Left lung (tissue), 10 donors: ENCODE measurements around the gene CPM. TPM values are rescaled to one million over a fixed set of nuclear protein-coding genes. Genes with fewer than 3 reads are reported as not detected.

Experiments
- ATAC-seq: fragments of 200-7000 bp; cut with Tn5 transposase; one replicate; pipeline ENCODE4 v1.9.1; 2020; ENCODE audit warnings: moderate library complexity
- DNase-seq, 4 donors: peaks; one replicate each; pipeline ENCODE4 v3.0.0-alpha.2; 2013 to 2020
- H3K27ac ChIP-seq, 2 donors: fragments of 200-600 bp; sonication (generic) in 1 of 2; one replicate each; pipeline versions ENCODE4 v1.5.0 to v1.8.0; 2020 to 2021
- H3K27me3 ChIP-seq, 2 donors: fragments of 200-600 bp; sonication (generic) in 1 of 2; one replicate each; pipeline versions ENCODE4 v1.5.0 to v1.8.0; 2020 to 2021
- H3K36me3 ChIP-seq, 2 donors: fragments of 200-600 bp; sonication (generic) in 1 of 2; one replicate each; pipeline versions ENCODE4 v1.5.0 to v1.8.0; 2020 to 2021
- H3K4me1 ChIP-seq, 2 donors: fragments of 200-600 bp; one replicate each; pipeline ENCODE4 v1.8.0; 2021
- H3K4me3 ChIP-seq, 2 donors: fragments of 200-600 bp; sonication (generic) in 1 of 2; one replicate each; pipeline versions ENCODE4 v1.5.0 to v1.8.0; 2020 to 2021; ENCODE audit warnings: mild to moderate bottlenecking in 1 of 2
- H3K9me3 ChIP-seq, 2 donors: fragments of 200-600 bp; sonication (generic) in 1 of 2; one replicate each; pipeline versions ENCODE4 v1.5.0 to v1.8.0; 2020 to 2021
- CTCF ChIP-seq, 2 donors: fragments of 200-600 bp; sonication (generic) in 1 of 2; IDR thresholded peaks; one replicate each; pipeline versions ENCODE4 v1.5.0 to v1.8.0; 2021; ENCODE audit warnings: antibody characterized with exemption in 2 of 2
- intact Hi-C, 2 donors: fragments of 100-400 bp; cut with DNase I; formaldehyde crosslinking; loops; one replicate each; pipeline versions ENCODE4 v1.11.2 to v1.14.2; 2022
- polyA plus RNA-seq, 6 donors: library from polyadenylated mRNA; unstranded; fragments of 120-200 nt; gene quantifications; one replicate each; pipeline ENCODE4 v1.2.1, GENCODE V29; 2013; ENCODE audit not compliant: insufficient read length in 6 of 6
- total RNA-seq, 2 donors: library from RNA; stranded (reverse); fragmentation: NEBNext Ultra II Directional; extraction: Animal tissue kit (Norgen Biotek cat#: 25700); gene quantifications; one replicate each; pipeline ENCODE4 v1.2.1, GENCODE V29; 2021
- donor health status: DM: no; HTN: yes; CAD: no.
- donor health status: DM: no; HTN: no; CAD: no.

Gene CPM
- total and polyA plus RNA-seq, 8 donors: 180 to 708 (median 336) TPM

DNA sequence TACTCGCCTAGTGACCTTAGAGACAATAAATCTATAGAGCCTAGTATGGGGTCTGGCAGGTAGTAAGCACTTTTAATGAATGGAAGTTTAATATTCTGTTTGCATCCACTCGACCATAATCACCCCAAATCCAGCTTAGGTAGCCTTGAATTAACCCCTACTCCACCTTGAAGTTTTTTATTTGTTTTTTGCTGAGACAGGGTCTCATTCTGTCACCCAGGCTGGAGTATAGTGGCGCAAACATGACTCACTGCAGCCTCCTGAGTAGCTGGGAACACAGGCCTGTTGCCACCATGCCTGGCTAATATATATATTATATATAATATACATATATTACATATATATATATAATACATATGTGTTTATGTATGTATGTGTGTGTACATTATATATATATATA lies 86.2 kb downstream of the CPM start:
- intact Hi-C loops: no loop called here
- Histone ChIP-seq H3K27me3 (no peaks in the 10 kb centered on the region), H3K9me3 (no peaks in the 10 kb centered on the region), H3K27ac (no peak overlapping the region), H3K4me1 (peaks cover 0 to 4% of the 10 kb centered on the region in 2 donors), H3K36me3 (peaks cover 0 to 33% of the 10 kb centered on the region in 2 donors), H3K4me3 (no peak overlapping the region)
- TF ChIP-seq CTCF (IDR thresholded peaks at IDR 0.05): no peak
- DNase-seq (no peak), ATAC-seq (no peak)

- no peak for TF ChIP-seq CTCF (IDR thresholded peaks at IDR 0.05)
- intact Hi-C loops: no loop called here
- no peak for DNase-seq
- Histone ChIP-seq H3K27ac (no peak overlapping the region), H3K9me3 (no peaks in the 10 kb centered on the region), H3K36me3 (peaks cover 0 to 50% of the 10 kb centered on the region in 2 donors), H3K4me1 (peaks cover 0 to 4% of the 10 kb centered on the region in 2 donors), H3K27me3 (no peaks in the 10 kb centered on the region), H3K4me3 (no peak overlapping the region)
- ATAC-seq: peak; percentile 82
These were observed 87.9 kb downstream of the CPM start for GRCh38 chr12:68844788-68845695.

- peaks cover 0 to 58% of the 10 kb centered on the region in 2 donors for H3K36me3 ChIP-seq
- H3K27ac ChIP-seq: no peak overlapping the region
- no peak for TF ChIP-seq CTCF (IDR thresholded peaks at IDR 0.05)
These were observed 88.6 kb downstream of the CPM start for GRCh38 chr12:68844318-68844745.

DNA sequence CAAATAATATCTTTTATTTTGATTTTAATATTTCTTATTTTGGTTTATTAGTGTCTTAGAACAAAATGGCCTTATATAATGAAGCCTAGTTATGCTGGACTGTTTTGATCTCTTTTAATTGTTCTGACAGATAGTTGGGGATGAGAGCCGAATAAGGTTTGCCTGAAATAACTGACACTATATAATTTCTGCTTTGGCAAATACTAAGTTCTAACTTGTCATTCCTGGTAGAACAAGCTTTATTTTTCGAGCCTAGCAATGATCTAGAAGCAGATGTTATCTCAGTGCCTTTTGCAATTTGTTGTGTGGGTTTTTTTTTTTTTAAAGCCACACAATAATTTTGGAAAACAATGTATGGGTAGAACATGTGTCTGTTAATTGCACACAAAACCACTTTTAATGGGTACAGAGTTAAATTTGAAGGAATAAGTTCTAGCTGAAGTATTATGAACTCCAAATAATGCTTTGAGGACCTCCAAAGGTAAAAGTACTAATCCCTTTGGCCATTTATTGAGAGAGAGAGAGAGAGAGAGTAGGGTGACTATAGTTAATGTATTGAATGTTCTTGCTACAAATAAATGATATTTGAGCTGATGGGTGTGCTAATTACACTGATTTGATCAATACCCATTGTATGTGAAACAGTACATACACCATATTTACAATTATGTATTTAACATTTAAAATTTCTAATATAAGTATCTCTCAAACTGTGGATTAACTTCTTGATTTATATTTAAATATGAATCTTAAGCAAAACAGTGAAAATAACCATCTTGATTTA lies 90.0 kb downstream of the CPM start:
- no peak overlapping the region for H3K27ac ChIP-seq
- no peak for TF ChIP-seq CTCF (IDR thresholded peaks at IDR 0.05)
- no peak for DNase-seq
- H3K4me3 ChIP-seq: no peak overlapping the region
- H3K27me3 ChIP-seq: no peaks in the 10 kb centered on the region
- H3K9me3 ChIP-seq: no peaks in the 10 kb centered on the region
- intact Hi-C loops: no loop called here
- peaks cover 0 to 71% of the 10 kb centered on the region in 2 donors for H3K36me3 ChIP-seq
- peaks cover 0 to 4% of the 10 kb centered on the region in 2 donors for H3K4me1 ChIP-seq
- no peak for ATAC-seq

More at GRCh38 chr12:68844318-68844745, 88.6 kb downstream of the CPM start:
- intact Hi-C loops: no loop called here
- ATAC-seq: peak; percentile 70
- DNase-seq: no peak
- H3K27me3 ChIP-seq: no peaks in the 10 kb centered on the region
- peaks cover 0 to 4% of the 10 kb centered on the region in 2 donors for H3K4me1 ChIP-seq
- H3K4me3 ChIP-seq: no peak overlapping the region
- H3K9me3 ChIP-seq: no peaks in the 10 kb centered on the region

- ATAC-seq (no peak), DNase-seq (no peak)
- Histone ChIP-seq H3K36me3 (peaks cover 0 to 80% of the 10 kb centered on the region in 2 donors), H3K27ac (no peak overlapping the region), H3K4me1 (peaks cover 0 to 4% of the 10 kb centered on the region in 2 donors), H3K27me3 (no peaks in the 10 kb centered on the region), H3K4me3 (no peak overlapping the region), H3K9me3 (no peaks in the 10 kb centered on the region)
- intact Hi-C loops: no loop called here
- no peak for TF ChIP-seq CTCF (IDR thresholded peaks at IDR 0.05)
These were observed 90.8 kb downstream of the CPM start for GRCh38 chr12:68842123-68842522.
